T-cell (primary cell): Measurements from ENCODE around the gene MTFP1. TPM values are rescaled to one million over a fixed set of nuclear protein-coding genes. Genes with fewer than 3 reads are reported as not detected.
A peak's percentile ranks its signal among the peaks of the same experiment; 100 is the strongest.

Experiments used
- ATAC-seq, 4 experiments: fragments of 200-7000 bp in 3 of 4; fragments of 150-1000 bp in 1 of 4; cut with Tn5 transposase; replicated peaks in 1 of 4; 1 replicate in 3 of 4; 2 replicates in 1 of 4; pipeline ENCODE4 v1.10.0; 2021; ENCODE audit warnings: moderate library complexity in 3 of 4, mild to moderate bottlenecking in 2 of 4, moderate number of reproducible peaks in 1 of 4
- CTCF ChIA-PET, 2 donors: fragments of 300-600 bp; sonication (Branson Sonifier 250); formaldehyde crosslinking; loops; one replicate each; lab custom pipeline; 2022; ENCODE audit warnings: antibody characterized with exemption in 2 of 2; lab: Charles Lee
- POLR2A ChIA-PET, 2 donors: fragments of 300-600 bp; sonication (Branson Sonifier 250); formaldehyde crosslinking; loops; one replicate each; lab custom pipeline; 2022; ENCODE audit warnings: antibody characterized with exemption in 2 of 2; lab: Charles Lee
- DNase-seq, 35 experiments: peaks; one replicate each; pipeline versions ENCODE4 v3.0.0 to v3.0.0-alpha.2; 2013 to 2023
- H3K27ac ChIP-seq: one replicate; pipeline ENCODE4 v1.5.1; 2013; ENCODE audit warnings: low read length
- H3K27me3 ChIP-seq, 2 experiments: replicated peaks in 1 of 2; 1 replicate in 1 of 2; 2 replicates in 1 of 2; pipeline versions ENCODE4 v1.6.1 to v1.7.0; 2013; ENCODE audit warnings: low read length in 1 of 2, mixed read lengths in 1 of 2; ENCODE audit not compliant: control insufficient read depth in 2 of 2, insufficient read depth in 2 of 2; ENCODE audit errors: extremely low read depth in 1 of 2
- H3K36me3 ChIP-seq, 2 donors: 1 replicate in 1 of 2; 2 replicates in 1 of 2; pipeline versions ENCODE4 v1.6.1 to v1.7.0; 2013; ENCODE audit warnings: low read length in 1 of 2; ENCODE audit not compliant: control insufficient read depth in 2 of 2, insufficient read depth in 1 of 2; ENCODE audit errors: extremely low read depth in 1 of 2
- H3K4me1 ChIP-seq, 2 experiments: 1 replicate in 1 of 2; 2 replicates in 1 of 2; pipeline versions ENCODE4 v1.6.1 to v1.7.0; 2013; ENCODE audit warnings: low read length in 2 of 2, mixed read lengths in 1 of 2; ENCODE audit not compliant: insufficient read depth in 2 of 2, control insufficient read depth in 1 of 2; ENCODE audit errors: extremely low read depth in 1 of 2
- H3K4me3 ChIP-seq, 2 donors: 1 replicate in 1 of 2; 2 replicates in 1 of 2; pipeline versions ENCODE4 v1.5.1 to v1.7.0; 2013; ENCODE audit warnings: mild to moderate bottlenecking in 2 of 2, low read length in 1 of 2, moderate library complexity in 1 of 2; ENCODE audit not compliant: control insufficient read depth in 1 of 2; ENCODE audit errors: extremely low read depth in 1 of 2
- H3K9me3 ChIP-seq: 2 replicates; pipeline ENCODE4 v1.7.0; 2013
- H3K27ac Mint-ChIP-seq, 2 donors: one replicate each; pipeline ENCODE4 v1.8.0; 2020 to 2021; ENCODE audit warnings: mild to moderate bottlenecking in 2 of 2, mixed read lengths in 2 of 2
- H3K27me3 Mint-ChIP-seq, 2 donors: one replicate each; pipeline ENCODE4 v1.8.0; 2021 to 2022; ENCODE audit warnings: mixed read lengths in 2 of 2
- H3K36me3 Mint-ChIP-seq: one replicate; pipeline ENCODE4 v1.8.0; 2021; ENCODE audit warnings: mixed read lengths
- H3K4me1 Mint-ChIP-seq, 3 donors: one replicate each; pipeline ENCODE4 v1.8.0; 2020 to 2022; ENCODE audit warnings: mixed read lengths in 3 of 3, mild to moderate bottlenecking in 1 of 3
- H3K4me3 Mint-ChIP-seq, 3 donors: one replicate each; pipeline ENCODE4 v1.8.0; 2020 to 2022; ENCODE audit warnings: mild to moderate bottlenecking in 3 of 3, mixed read lengths in 3 of 3, moderate library complexity in 3 of 3
- H3K9me3 Mint-ChIP-seq, 3 donors: one replicate each; pipeline ENCODE4 v1.8.0; 2020 to 2022; ENCODE audit warnings: mixed read lengths in 3 of 3
- WGBS: methylation state at CpG from one replicate; pipeline ENCODE4 v1.1.5; 2013; ENCODE audit warnings: missing lambda C conversion rate; ENCODE audit not compliant: insufficient coverage; 5-methylcytosine and 5-hydroxymethylcytosine counted together
- total RNA-seq, 35 experiments: library from RNA in 6 of 35; stranded (reverse) in 6 of 35; fragments of 120-200 nt in 1 of 35; gene quantifications; one replicate each; pipeline versions ENCODE4 v1.2.1 to v1.2.4 and lab custom pipeline; 2013 to 2026

The MTFP1 gene
- total RNA-seq, 5 donors from 2014 or later (not counting 1 experiment from before 2014, with no cell fraction given) = 22.7 to 59.2 (median 29.4) TPM

DNA sequence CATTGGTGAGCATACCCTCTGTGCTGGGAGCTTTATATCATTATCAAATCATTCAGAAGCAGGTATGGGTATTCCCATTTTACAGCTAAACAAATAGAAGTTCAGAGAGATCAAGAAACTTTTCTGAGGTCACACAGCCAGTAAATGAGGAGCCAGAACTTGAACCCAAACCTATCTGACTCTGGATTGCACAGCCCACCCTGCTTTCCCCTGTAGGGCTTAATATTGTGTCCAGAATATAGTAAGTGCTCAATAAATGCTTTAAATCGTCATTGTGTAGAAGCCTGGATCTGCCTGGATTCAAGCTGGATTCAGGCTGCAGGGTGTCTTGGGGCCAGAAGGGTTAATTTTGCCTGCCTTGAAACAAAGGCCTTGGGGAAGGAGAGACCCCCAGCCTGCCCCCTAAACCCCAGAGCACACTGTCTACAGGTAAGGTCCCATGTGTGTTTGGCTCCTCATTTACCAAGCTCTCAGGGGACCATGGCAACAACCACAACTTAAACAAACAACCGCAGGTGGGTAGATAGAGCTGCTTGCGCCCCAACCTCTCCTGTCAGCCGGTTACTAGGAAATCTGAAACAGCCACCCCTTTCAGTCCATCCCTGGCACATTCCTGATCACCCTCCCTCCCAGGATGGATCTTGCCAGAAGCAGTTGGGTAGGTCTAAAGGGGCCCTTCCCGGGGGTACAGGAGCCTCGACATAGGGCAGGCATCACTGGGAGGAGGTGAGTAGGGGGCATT, 49.3 kb downstream of the MTFP1 start:
- WGBS = 50% methylated on average over 2 of the region's 6 CpGs
- no peaks in the 10 kb centered on the region for H3K9me3 Mint-ChIP-seq
- ATAC-seq (peak in 1 of 4 experiments; percentile 81), DNase-seq (peak in 26 of 35 experiments; percentile 5 to 63 (median 22))
- no peak overlapping the region for H3K27ac Mint-ChIP-seq
- Histone ChIP-seq H3K36me3 (no peaks in the 10 kb centered on the region), H3K27me3 (peaks cover 0 to 52% of the 10 kb centered on the region in 2 experiments), H3K4me3 (no peak overlapping the region), H3K9me3 (no peaks in the 10 kb centered on the region), H3K27ac (no peak overlapping the region), H3K4me1 (peaks cover 0 to 10% of the 10 kb centered on the region in 2 experiments)
- peaks cover 16 to 37% of the 10 kb centered on the region in 2 donors for H3K27me3 Mint-ChIP-seq
- H3K36me3 Mint-ChIP-seq = no peaks in the 10 kb centered on the region
- no peak overlapping the region for H3K4me3 Mint-ChIP-seq
- POLR2A ChIA-PET = interaction anchor here (0.6 to 0.8 kb wide), 2 partner anchors 228 to 823 kb away, joined by 3 to 4 read pairs; no protein-coding TSS in a partner anchor
- CTCF ChIA-PET = no interaction called here
- peaks cover 0 to 21% (median 8%) of the 10 kb centered on the region in 3 donors for H3K4me1 Mint-ChIP-seq

Other genes starting within 250 kb of the MTFP1 start
- gene LIF, start 179.0 kb upstream of the MTFP1 start, total RNA-seq = 1 to 10 TPM in 3 of 5 donors, under 1 TPM in 2; 0.26 to 3.3 (median 1.4) TPM
- gene OSM, start 158.9 kb upstream of the MTFP1 start, total RNA-seq = 10 to 100 TPM in 2 of 5 donors, 1 to 10 TPM in 3; 5.9 to 16.5 (median 7.4) TPM
- 10 to 100 TPM; 12.8 to 21.9 (median 16.1) TPM for gene CASTOR1, start 136.3 kb upstream of the MTFP1 start, total RNA-seq
- gene TBC1D10A, start 98.8 kb upstream of the MTFP1 start, total RNA-seq = 10 to 100 TPM; 56.2 to 84.3 (median 82.3) TPM
- gene SF3A1, start 68.9 kb upstream of the MTFP1 start, total RNA-seq = 100 to 1,000 TPM; 272 to 323 (median 292) TPM
- 10 to 100 TPM in 1 of 5 donors, 1 to 10 TPM in 4; 4.6 to 10.9 (median 5.1) TPM for gene CCDC157, start 68.8 kb upstream of the MTFP1 start, total RNA-seq
- 1 to 10 TPM; 6.2 to 8.4 (median 6.3) TPM for gene RNF215, start 38.4 kb upstream of the MTFP1 start, total RNA-seq
- gene SEC14L2, start 28.8 kb upstream of the MTFP1 start, total RNA-seq = 10 to 100 TPM; 10.9 to 87.9 (median 15.8) TPM
- gene SEC14L3, start 46.2 kb downstream of the MTFP1 start, total RNA-seq = not detected
- under 1 TPM in 1 of 5 donors, not detected in 4; 0.10 TPM for gene SEC14L4, start 79.9 kb downstream of the MTFP1 start, total RNA-seq
- under 1 TPM in 1 of 5 donors, not detected in 4; 0.13 TPM for gene SEC14L6, start 121.0 kb downstream of the MTFP1 start, total RNA-seq
- 1 to 10 TPM in 3 of 5 donors, not detected in 2; 1.1 to 1.5 (median 1.5) TPM for gene GAL3ST1, start 148.9 kb downstream of the MTFP1 start, total RNA-seq
- 10 to 100 TPM; 36.0 to 66.2 (median 63.1) TPM for gene PES1, start 166.1 kb downstream of the MTFP1 start, total RNA-seq
- gene TCN2, start 181.4 kb downstream of the MTFP1 start, total RNA-seq = under 1 TPM; 0.26 to 0.65 (median 0.57) TPM
- 1 to 10 TPM; 2.9 to 4.8 (median 3.5) TPM for gene SLC35E4, start 210.0 kb downstream of the MTFP1 start, total RNA-seq
- gene DUSP18, start 242.1 kb downstream of the MTFP1 start, total RNA-seq = 10 to 100 TPM in 3 of 5 donors, 1 to 10 TPM in 2; 9.4 to 19.4 (median 18.8) TPM